ENCODE measurements around the gene MAP2K5. TPM values are rescaled to one million over a fixed set of nuclear protein-coding genes. Genes with fewer than 3 reads are reported as not detected.

Gene MAP2K5
- total and polyA plus RNA-seq, 9 of the 15 experiments (the other 6 are each of a cell fraction or from before 2014, with no cell fraction given) = 0.41 to 16.5 (median 7.5) TPM

- H3K27ac ChIP-seq (ENCODE audit: extremely low read depth, low read depth, low read length) = no peak overlapping the region
- peaks cover 2 to 29% of the 10 kb centered on the region in 2 experiments; a peak in 4 of 5 replicates for H3K27me3 ChIP-seq (ENCODE audit: control insufficient read depth in 2 of 2, insufficient read depth in 2 of 2, low read length in 2 of 2)
- H3K9me3 ChIP-seq (replicated peaks; ENCODE audit: control insufficient read depth, insufficient read depth, low read depth, low read length) = no peaks in the 10 kb centered on the region
- intact Hi-C loops (cut with micrococcal nuclease) (loop anchor here (1.0 to 10.0 kb wide), 2 partner anchors 379 to 532 kb away; no protein-coding TSS in a partner anchor), in situ Hi-C loops (cut with MboI) (loop anchor here (5.0 to 10.0 kb wide), 2 partner anchors 379 to 902 kb away; no protein-coding TSS in a partner anchor)
- no peak overlapping the region for H2AFZ ChIP-seq (ENCODE audit: low read depth, low read length)
- no peaks in the 10 kb centered on the region; the same call in 1 of the 2 replicates for H4K20me1 ChIP-seq (replicated peaks; ENCODE audit: control insufficient read depth, insufficient read depth, low read length)
- ATAC-seq (no peak), FAIRE-seq (peak; percentile 89), DNase-seq (ENCODE audit: extremely low read depth in 1 of 4, low spot score in 3 of 4) (peak; percentile 52 to 62 (median 60))
- POLR2A ChIA-PET = no interaction called here
- BruUV-seq (replicated peaks) = no TSS peak
- H3K4me3 ChIP-seq = no peak overlapping the region
- H3K4me1 ChIP-seq (replicated peaks in 1 of 2; ENCODE audit: control insufficient read depth in 2 of 2, insufficient read depth in 2 of 2, low read length in 2 of 2) = peaks cover 11 to 48% of the 10 kb centered on the region in 2 experiments
- no peak overlapping the region for H3K9ac ChIP-seq (ENCODE audit: insufficient read depth in 1 of 2, low read depth in 2 of 2, low read length in 2 of 2)
- H3K4me2 ChIP-seq (ENCODE audit: insufficient read depth, low read length) = no peak overlapping the region
- CTCF ChIA-PET (ENCODE audit: low intra/inter-chr PET ratio) = interaction anchor here (0.6 to 5.5 kb wide), 5 partner anchors 335 to 933 kb away, joined by 3 to 39 read pairs (median 4); no protein-coding TSS in a partner anchor
- no peaks in the 10 kb centered on the region for H3K9me1 ChIP-seq (ENCODE audit: control insufficient read depth, insufficient read depth, low read length)
- no peaks in the 10 kb centered on the region for H3K79me2 ChIP-seq (ENCODE audit: control insufficient read depth, insufficient read depth, low read length)
- 35% methylated on average over 8 of the region's 8 CpGs for WGBS (ENCODE audit: insufficient coverage, low coverage, missing lambda C conversion rate)
- H3K36me3 ChIP-seq (ENCODE audit: control insufficient read depth, insufficient read depth, low read length) = no peaks in the 10 kb centered on the region
- no peak for TF ChIP-seq ZFPM2 (CRISPR knock-in tag; IDR thresholded peaks at IDR 0.05)
- TF ChIP-seq IRF2 (CRISPR knock-in tag; IDR thresholded peaks at IDR 0.05) = no peak
- TF ChIP-seq FOXP4 (CRISPR knock-in tag; IDR thresholded peaks at IDR 0.05; ENCODE audit: borderline replicate concordance) = no peak
- TF ChIP-seq FOXK1 (CRISPR knock-in tag; IDR thresholded peaks at IDR 0.05; ENCODE audit: borderline replicate concordance) = no peak
- no peak for TF ChIP-seq PURB (CRISPR knock-in tag; IDR thresholded peaks at IDR 0.05; ENCODE audit: low read depth)
- TF ChIP-seq, protein P1, sequence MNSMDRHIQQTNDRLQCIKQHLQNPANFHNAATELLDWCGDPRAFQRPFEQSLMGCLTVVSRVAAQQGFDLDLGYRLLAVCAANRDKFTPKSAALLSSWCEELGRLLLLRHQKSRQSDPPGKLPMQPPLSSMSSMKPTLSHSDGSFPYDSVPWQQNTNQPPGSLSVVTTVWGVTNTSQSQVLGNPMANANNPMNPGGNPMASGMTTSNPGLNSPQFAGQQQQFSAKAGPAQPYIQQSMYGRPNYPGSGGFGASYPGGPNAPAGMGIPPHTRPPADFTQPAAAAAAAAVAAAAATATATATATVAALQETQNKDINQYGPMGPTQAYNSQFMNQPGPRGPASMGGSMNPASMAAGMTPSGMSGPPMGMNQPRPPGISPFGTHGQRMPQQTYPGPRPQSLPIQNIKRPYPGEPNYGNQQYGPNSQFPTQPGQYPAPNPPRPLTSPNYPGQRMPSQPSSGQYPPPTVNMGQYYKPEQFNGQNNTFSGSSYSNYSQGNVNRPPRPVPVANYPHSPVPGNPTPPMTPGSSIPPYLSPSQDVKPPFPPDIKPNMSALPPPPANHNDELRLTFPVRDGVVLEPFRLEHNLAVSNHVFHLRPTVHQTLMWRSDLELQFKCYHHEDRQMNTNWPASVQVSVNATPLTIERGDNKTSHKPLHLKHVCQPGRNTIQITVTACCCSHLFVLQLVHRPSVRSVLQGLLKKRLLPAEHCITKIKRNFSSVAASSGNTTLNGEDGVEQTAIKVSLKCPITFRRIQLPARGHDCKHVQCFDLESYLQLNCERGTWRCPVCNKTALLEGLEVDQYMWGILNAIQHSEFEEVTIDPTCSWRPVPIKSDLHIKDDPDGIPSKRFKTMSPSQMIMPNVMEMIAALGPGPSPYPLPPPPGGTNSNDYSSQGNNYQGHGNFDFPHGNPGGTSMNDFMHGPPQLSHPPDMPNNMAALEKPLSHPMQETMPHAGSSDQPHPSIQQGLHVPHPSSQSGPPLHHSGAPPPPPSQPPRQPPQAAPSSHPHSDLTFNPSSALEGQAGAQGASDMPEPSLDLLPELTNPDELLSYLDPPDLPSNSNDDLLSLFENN (IDR thresholded peaks at IDR 0.05; ENCODE audit: low read depth in 2 of 2, low read length in 2 of 2) = no peak
- peak; percentile 90 for TF ChIP-seq ZNF384 (IDR thresholded peaks at IDR 0.05; ENCODE audit: low read depth, low read length)
- TF ChIP-seq RB1 (IDR thresholded peaks at IDR 0.05; ENCODE audit: low read depth) = no peak
- TF ChIP-seq PCBP1 (IDR thresholded peaks at IDR 0.05; ENCODE audit: low read depth, low read length, poor library complexity, severe bottlenecking) = no peak
- no peak for TF ChIP-seq HSF4 (CRISPR knock-in tag; IDR thresholded peaks at IDR 0.05; ENCODE audit: borderline replicate concordance)
- TF ChIP-seq KAT2B (IDR thresholded peaks at IDR 0.05; ENCODE audit: low read depth, low read length) = no peak
- TF ChIP-seq, protein P2, sequence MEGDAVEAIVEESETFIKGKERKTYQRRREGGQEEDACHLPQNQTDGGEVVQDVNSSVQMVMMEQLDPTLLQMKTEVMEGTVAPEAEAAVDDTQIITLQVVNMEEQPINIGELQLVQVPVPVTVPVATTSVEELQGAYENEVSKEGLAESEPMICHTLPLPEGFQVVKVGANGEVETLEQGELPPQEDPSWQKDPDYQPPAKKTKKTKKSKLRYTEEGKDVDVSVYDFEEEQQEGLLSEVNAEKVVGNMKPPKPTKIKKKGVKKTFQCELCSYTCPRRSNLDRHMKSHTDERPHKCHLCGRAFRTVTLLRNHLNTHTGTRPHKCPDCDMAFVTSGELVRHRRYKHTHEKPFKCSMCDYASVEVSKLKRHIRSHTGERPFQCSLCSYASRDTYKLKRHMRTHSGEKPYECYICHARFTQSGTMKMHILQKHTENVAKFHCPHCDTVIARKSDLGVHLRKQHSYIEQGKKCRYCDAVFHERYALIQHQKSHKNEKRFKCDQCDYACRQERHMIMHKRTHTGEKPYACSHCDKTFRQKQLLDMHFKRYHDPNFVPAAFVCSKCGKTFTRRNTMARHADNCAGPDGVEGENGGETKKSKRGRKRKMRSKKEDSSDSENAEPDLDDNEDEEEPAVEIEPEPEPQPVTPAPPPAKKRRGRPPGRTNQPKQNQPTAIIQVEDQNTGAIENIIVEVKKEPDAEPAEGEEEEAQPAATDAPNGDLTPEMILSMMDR (IDR thresholded peaks at IDR 0.05 in 2 of 3, conservative IDR thresholded peaks at IDR 0.05 in 1 of 3; ENCODE audit: insufficient read depth in 2 of 3, low read depth in 1 of 3, low read length in 3 of 3) = peak; percentile 68 to 85 (median 84)
- no peak for TF ChIP-seq LARP7 (IDR thresholded peaks at IDR 0.05)
Measured at GRCh38 chr15:67836477-67836876, 294.0 kb downstream of the MAP2K5 start.
